Lower lobe of right lung (tissue), 2 donors: ENCODE data around the gene VPS37D. TPM values are rescaled to one million over a fixed set of nuclear protein-coding genes. Genes with fewer than 3 reads are reported as not detected.

Experiments used
- ATAC-seq, 2 donors: fragments of 200-7000 bp; cut with Tn5 transposase; one replicate each; pipeline ENCODE4 v1.9.1; 2020 to 2022; ENCODE audit warnings: mild to moderate bottlenecking in 2 of 2, moderate library complexity in 2 of 2
- DNase-seq: peaks from one replicate; pipeline ENCODE4 v3.0.0-alpha.2; 2020
- H3K27ac ChIP-seq: fragments of 200-600 bp; one replicate; pipeline ENCODE4 v1.8.0; 2022
- H3K27me3 ChIP-seq: fragments of 200-600 bp; one replicate; pipeline ENCODE4 v1.8.0; 2022; ENCODE audit warnings: low read depth
- H3K36me3 ChIP-seq: fragments of 200-600 bp; one replicate; pipeline ENCODE4 v1.8.0; 2022; ENCODE audit warnings: mild to moderate bottlenecking
- H3K4me1 ChIP-seq: fragments of 200-600 bp; one replicate; pipeline ENCODE4 v1.8.0; 2022
- H3K4me3 ChIP-seq: fragments of 200-600 bp; one replicate; pipeline ENCODE4 v1.8.0; 2022; ENCODE audit warnings: mild to moderate bottlenecking
- H3K9me3 ChIP-seq: fragments of 200-600 bp; one replicate; pipeline ENCODE4 v1.8.0; 2022
- CTCF ChIP-seq: fragments of 200-600 bp; IDR thresholded peaks from one replicate; pipeline ENCODE4 v1.8.0; 2022; ENCODE audit warnings: antibody characterized with exemption, mild to moderate bottlenecking
- intact Hi-C: fragments of 100-400 bp; cut with DNase I; formaldehyde crosslinking; loops from one replicate; pipeline ENCODE4 v1.11.0; 2022
- total RNA-seq: library from RNA; stranded (reverse); fragmentation: NEBNext Ultra II Directional; extraction: Animal tissue kit (Norgen Biotek cat#: 25700); gene quantifications from one replicate; pipeline ENCODE4 v1.2.1, GENCODE V29; 2021
- donor health status: DM: no; HTN: yes; CAD: no; lungs with severe emphysema.

Gene VPS37D
- total RNA-seq, 1 donor from 2014 or later = 1.3 TPM

GRCh38 chr7:73628504-73628903 is 39.1 kb upstream of the VPS37D start:
- TF ChIP-seq CTCF = no peak
- Histone ChIP-seq H3K4me1 (peaks cover 10% of the 10 kb centered on the region), H3K36me3 (no peaks in the 10 kb centered on the region), H3K4me3 (no peak overlapping the region), H3K27ac (no peak overlapping the region), H3K9me3 (no peaks in the 10 kb centered on the region), H3K27me3 (peaks cover 53% of the 10 kb centered on the region)
- intact Hi-C loops = no loop called here
- ATAC-seq = no peak
- DNase-seq = no peak

GRCh38 chr7:73631558-73631957 is 36.1 kb upstream of the VPS37D start:
- H3K27ac ChIP-seq = no peak overlapping the region
- intact Hi-C loops = no loop called here
- no peaks in the 10 kb centered on the region for H3K4me1 ChIP-seq
- DNase-seq (no peak), ATAC-seq (no peak)
- H3K27me3 ChIP-seq = peaks cover 37% of the 10 kb centered on the region
- H3K4me3 ChIP-seq = no peak overlapping the region
- no peak for TF ChIP-seq CTCF
- H3K36me3 ChIP-seq = no peaks in the 10 kb centered on the region
- no peaks in the 10 kb centered on the region for H3K9me3 ChIP-seq

GRCh38 chr7:73633323-73633722 is 34.3 kb upstream of the VPS37D start:
- TF ChIP-seq CTCF = no peak
- Histone ChIP-seq H3K9me3 (no peaks in the 10 kb centered on the region), H3K27ac (no peak overlapping the region), H3K36me3 (no peaks in the 10 kb centered on the region), H3K4me3 (no peak overlapping the region), H3K27me3 (peaks cover 25% of the 10 kb centered on the region), H3K4me1 (no peaks in the 10 kb centered on the region)
- intact Hi-C loops = no loop called here
- no peak for ATAC-seq
- no peak for DNase-seq

GRCh38 chr7:73633844-73634243 is 33.8 kb upstream of the VPS37D start:
- ATAC-seq (no peak), DNase-seq (no peak)
- no peaks in the 10 kb centered on the region for H3K4me1 ChIP-seq
- no peak overlapping the region for H3K4me3 ChIP-seq
- peaks cover 23% of the 10 kb centered on the region for H3K27me3 ChIP-seq
- no peaks in the 10 kb centered on the region for H3K36me3 ChIP-seq
- intact Hi-C loops = no loop called here
- H3K9me3 ChIP-seq = no peaks in the 10 kb centered on the region
- TF ChIP-seq CTCF = no peak
- no peak overlapping the region for H3K27ac ChIP-seq

- Histone ChIP-seq H3K27me3 (peaks cover 23% of the 10 kb centered on the region), H3K4me3 (no peak overlapping the region), H3K9me3 (no peaks in the 10 kb centered on the region), H3K4me1 (no peaks in the 10 kb centered on the region), H3K27ac (no peak overlapping the region), H3K36me3 (no peaks in the 10 kb centered on the region)
- intact Hi-C loops = no loop called here
- DNase-seq (no peak), ATAC-seq (no peak)
- TF ChIP-seq CTCF = no peak
Measured at GRCh38 chr7:73635428-73636200, 32.0 kb upstream of the VPS37D start.
